ENCODE data around the gene MAL. TPM values are rescaled to one million over a fixed set of nuclear protein-coding genes. Genes with fewer than 3 reads are reported as not detected.
A peak's percentile ranks its signal among the peaks of the same experiment; 100 is the strongest.

The MAL gene
- polyA plus RNA-seq, 1 donor = 0.30 TPM

GRCh38 chr2:95062242-95063085, 37.0 kb downstream of the MAL start:
- no CpG with 5 or more reads among the region's 11 CpGs for WGBS (ENCODE audit: insufficient coverage, low lambda C conversion rate)
- H3K4me1 ChIP-seq (ENCODE audit: control insufficient read depth, insufficient read depth, low read length) = no peaks in the 10 kb centered on the region
- no peak overlapping the region for H3K27ac ChIP-seq (ENCODE audit: low read length)
- H3K4me3 ChIP-seq (ENCODE audit: low read length) = no peak overlapping the region
- no peaks in the 10 kb centered on the region for H3K27me3 ChIP-seq (ENCODE audit: control insufficient read depth, insufficient read depth, low read length)
- no peak for DNase-seq
- no peaks in the 10 kb centered on the region for H3K9me3 ChIP-seq (ENCODE audit: control insufficient read depth, low read depth, low read length)
- H3K36me3 ChIP-seq (ENCODE audit: control insufficient read depth, insufficient read depth, low read length) = no peaks in the 10 kb centered on the region

- WGBS (ENCODE audit: insufficient coverage, low lambda C conversion rate) = 100% methylated on average over 1 of the region's 12 CpGs
- Histone ChIP-seq H3K4me3 (ENCODE audit: low read length) (no peak overlapping the region), H3K9me3 (ENCODE audit: control insufficient read depth, low read depth, low read length) (no peaks in the 10 kb centered on the region), H3K4me1 (ENCODE audit: control insufficient read depth, insufficient read depth, low read length) (no peaks in the 10 kb centered on the region), H3K36me3 (ENCODE audit: control insufficient read depth, insufficient read depth, low read length) (no peaks in the 10 kb centered on the region), H3K27me3 (ENCODE audit: control insufficient read depth, insufficient read depth, low read length) (no peaks in the 10 kb centered on the region), H3K27ac (ENCODE audit: low read length) (no peak overlapping the region)
- no peak for DNase-seq
These were observed 37.8 kb downstream of the MAL start for GRCh38 chr2:95063086-95063958.

- Histone ChIP-seq H3K27ac (ENCODE audit: low read length) (no peak overlapping the region), H3K36me3 (ENCODE audit: control insufficient read depth, insufficient read depth, low read length) (no peaks in the 10 kb centered on the region), H3K9me3 (ENCODE audit: control insufficient read depth, low read depth, low read length) (no peaks in the 10 kb centered on the region), H3K4me3 (ENCODE audit: low read length) (no peak overlapping the region), H3K27me3 (ENCODE audit: control insufficient read depth, insufficient read depth, low read length) (peaks cover 11% of the 10 kb centered on the region), H3K4me1 (ENCODE audit: control insufficient read depth, insufficient read depth, low read length) (no peaks in the 10 kb centered on the region)
- no peak for DNase-seq
- 83% methylated on average over 1 of the region's 2 CpGs for WGBS (ENCODE audit: insufficient coverage, low lambda C conversion rate)
These were observed 42.7 kb downstream of the MAL start for GRCh38 chr2:95068256-95068655.

GRCh38 chr2:95069465-95069864, 44.0 kb downstream of the MAL start:
- Histone ChIP-seq H3K27ac (ENCODE audit: low read length) (no peak overlapping the region), H3K4me1 (ENCODE audit: control insufficient read depth, insufficient read depth, low read length) (no peaks in the 10 kb centered on the region), H3K9me3 (ENCODE audit: control insufficient read depth, low read depth, low read length) (no peaks in the 10 kb centered on the region), H3K27me3 (ENCODE audit: control insufficient read depth, insufficient read depth, low read length) (peaks cover 19% of the 10 kb centered on the region), H3K4me3 (ENCODE audit: low read length) (no peak overlapping the region), H3K36me3 (ENCODE audit: control insufficient read depth, insufficient read depth, low read length) (no peaks in the 10 kb centered on the region)
- WGBS (ENCODE audit: insufficient coverage, low lambda C conversion rate) = no CpG with 5 or more reads among the region's 9 CpGs
- no peak for DNase-seq

- Histone ChIP-seq H3K27ac (ENCODE audit: low read length) (no peak overlapping the region), H3K36me3 (ENCODE audit: control insufficient read depth, insufficient read depth, low read length) (no peaks in the 10 kb centered on the region), H3K4me1 (ENCODE audit: control insufficient read depth, insufficient read depth, low read length) (peaks cover 1% of the 10 kb centered on the region), H3K9me3 (ENCODE audit: control insufficient read depth, low read depth, low read length) (no peaks in the 10 kb centered on the region), H3K4me3 (ENCODE audit: low read length) (no peak overlapping the region), H3K27me3 (ENCODE audit: control insufficient read depth, insufficient read depth, low read length) (peaks cover 39% of the 10 kb centered on the region)
- WGBS (ENCODE audit: insufficient coverage, low lambda C conversion rate) = 100% methylated on average over 2 of the region's 4 CpGs
- no peak for DNase-seq
These were observed 46.3 kb downstream of the MAL start for GRCh38 chr2:95071856-95072255.

GRCh38 chr2:95072424-95072823, 46.9 kb downstream of the MAL start:
- H3K9me3 ChIP-seq (ENCODE audit: control insufficient read depth, low read depth, low read length) = no peaks in the 10 kb centered on the region
- H3K27me3 ChIP-seq (ENCODE audit: control insufficient read depth, insufficient read depth, low read length) = peaks cover 45% of the 10 kb centered on the region
- no peaks in the 10 kb centered on the region for H3K36me3 ChIP-seq (ENCODE audit: control insufficient read depth, insufficient read depth, low read length)
- WGBS (ENCODE audit: insufficient coverage, low lambda C conversion rate) = no CpG with 5 or more reads among the region's 4 CpGs
- H3K4me3 ChIP-seq (ENCODE audit: low read length) = no peak overlapping the region
- H3K4me1 ChIP-seq (ENCODE audit: control insufficient read depth, insufficient read depth, low read length) = peaks cover 4% of the 10 kb centered on the region
- DNase-seq = no peak
- no peak overlapping the region for H3K27ac ChIP-seq (ENCODE audit: low read length)

GRCh38 chr2:95073856-95074662, 48.6 kb downstream of the MAL start:
- Histone ChIP-seq H3K27ac (ENCODE audit: low read length) (no peak overlapping the region), H3K36me3 (ENCODE audit: control insufficient read depth, insufficient read depth, low read length) (no peaks in the 10 kb centered on the region), H3K9me3 (ENCODE audit: control insufficient read depth, low read depth, low read length) (no peaks in the 10 kb centered on the region), H3K27me3 (ENCODE audit: control insufficient read depth, insufficient read depth, low read length) (peaks cover 56% of the 10 kb centered on the region), H3K4me1 (ENCODE audit: control insufficient read depth, insufficient read depth, low read length) (peaks cover 4% of the 10 kb centered on the region), H3K4me3 (ENCODE audit: low read length) (no peak overlapping the region)
- no peak for DNase-seq
- WGBS (ENCODE audit: insufficient coverage, low lambda C conversion rate) = no CpG with 5 or more reads among the region's 18 CpGs

- Histone ChIP-seq H3K27ac (ENCODE audit: low read length) (no peak overlapping the region), H3K27me3 (ENCODE audit: control insufficient read depth, insufficient read depth, low read length) (peaks cover 56% of the 10 kb centered on the region), H3K4me1 (ENCODE audit: control insufficient read depth, insufficient read depth, low read length) (peaks cover 4% of the 10 kb centered on the region), H3K36me3 (ENCODE audit: control insufficient read depth, insufficient read depth, low read length) (no peaks in the 10 kb centered on the region), H3K9me3 (ENCODE audit: control insufficient read depth, low read depth, low read length) (no peaks in the 10 kb centered on the region), H3K4me3 (ENCODE audit: low read length) (no peak overlapping the region)
- peak in 1 of 2 donors; percentile 9 for DNase-seq
- 80% methylated on average over 1 of the region's 15 CpGs for WGBS (ENCODE audit: insufficient coverage, low lambda C conversion rate)
These were observed 49.3 kb downstream of the MAL start for GRCh38 chr2:95074663-95075439.

- Histone ChIP-seq H3K27me3 (ENCODE audit: control insufficient read depth, insufficient read depth, low read length) (peaks cover 56% of the 10 kb centered on the region), H3K36me3 (ENCODE audit: control insufficient read depth, insufficient read depth, low read length) (no peaks in the 10 kb centered on the region), H3K4me1 (ENCODE audit: control insufficient read depth, insufficient read depth, low read length) (peaks cover 4% of the 10 kb centered on the region), H3K9me3 (ENCODE audit: control insufficient read depth, low read depth, low read length) (no peaks in the 10 kb centered on the region), H3K27ac (ENCODE audit: low read length) (no peak overlapping the region), H3K4me3 (ENCODE audit: low read length) (no peak overlapping the region)
- DNase-seq = no peak
- no CpG with 5 or more reads among the region's 8 CpGs for WGBS (ENCODE audit: insufficient coverage, low lambda C conversion rate)
These were observed 50.1 kb downstream of the MAL start for GRCh38 chr2:95075440-95076132.

All from large intestine (tissue), 3 donors.